Activated gamma-delta T cell (primary cell): ENCODE measurements around the gene LILRA6.
"Not testable (repeated sequence)": the region's sequence is repeated elsewhere in the genome, so short reads cannot be mapped to it uniquely, and the experiment has no call there.

Experiments
- DNase-seq: peaks from one replicate; lab custom pipeline; 2025; lab: John Stamatoyannopoulos, UW

Gene LILRA6

GRCh38 chr19:54207983-54208783 is 34.4 kb downstream of the LILRA6 start:
- DNase-seq = no peak

GRCh38 chr19:54207676-54207982 is 35.0 kb downstream of the LILRA6 start:
- no peak for DNase-seq

GRCh38 chr19:54207193-54207592 is 35.4 kb downstream of the LILRA6 start:
- not testable (repeated sequence) for DNase-seq

DNA sequence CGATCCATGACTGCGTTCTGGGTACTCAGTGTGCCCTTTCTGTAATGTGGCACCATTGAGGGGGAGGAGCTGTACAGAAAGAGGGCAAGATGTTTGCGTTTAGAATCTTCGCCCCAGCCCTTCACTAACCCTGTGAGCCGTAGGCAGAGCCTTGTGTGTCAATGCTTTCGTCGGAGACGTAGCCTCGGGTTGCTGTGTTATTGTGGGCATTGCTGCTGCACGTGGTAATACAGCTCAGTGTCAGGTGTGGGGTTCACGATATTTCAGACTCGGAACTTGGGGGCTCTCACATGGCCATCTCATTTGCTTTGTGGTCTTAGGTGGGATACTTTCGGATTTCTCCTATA is 35.8 kb downstream of the LILRA6 start:
- no peak for DNase-seq

DNA sequence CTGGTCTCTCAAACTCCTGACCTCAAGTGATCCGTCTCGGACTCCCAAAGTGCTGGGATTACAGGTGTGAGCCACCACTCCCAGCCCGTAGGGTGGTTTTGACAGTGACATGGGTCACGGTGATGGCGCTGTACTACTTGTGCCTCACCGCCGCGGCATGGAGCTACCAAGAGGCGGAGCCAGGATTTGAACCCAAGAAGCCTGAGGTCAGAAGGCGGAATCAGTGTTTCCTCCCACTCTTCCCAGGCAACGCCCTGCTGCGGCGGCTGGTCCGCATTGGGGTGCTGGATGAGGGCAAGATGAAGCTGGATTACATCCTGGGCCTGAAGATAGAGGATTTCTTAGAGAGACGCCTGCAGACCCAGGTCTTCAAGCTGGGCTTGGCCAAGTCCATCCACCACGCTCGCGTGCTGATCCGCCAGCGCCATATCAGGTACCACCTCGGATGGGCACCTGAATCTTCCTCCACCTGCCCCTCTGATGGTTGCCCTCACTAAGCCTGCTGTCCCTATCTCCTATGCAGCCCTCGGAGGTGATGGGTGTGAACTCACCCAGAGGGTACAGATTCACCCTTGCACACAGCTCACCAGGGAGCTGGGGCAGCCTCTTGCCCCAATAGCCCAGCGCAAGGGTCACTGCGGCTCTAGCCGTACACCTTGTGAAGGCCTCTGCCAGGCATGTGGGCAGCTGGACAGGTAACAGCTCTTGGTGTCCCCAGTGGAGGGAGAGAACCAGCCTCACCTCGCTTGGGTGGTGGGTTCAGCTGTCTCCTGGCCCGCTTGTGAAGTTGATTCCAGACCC is 36.4 kb downstream of the LILRA6 start:
- no peak for DNase-seq

- no peak for DNase-seq
These were observed 37.7 kb downstream of the LILRA6 start for GRCh38 chr19:54204767-54205468.

- DNase-seq = no peak
These were observed 39.4 kb downstream of the LILRA6 start for GRCh38 chr19:54203151-54203611.

GRCh38 chr19:54201980-54202379 is 40.6 kb downstream of the LILRA6 start:
- no peak for DNase-seq

DNA sequence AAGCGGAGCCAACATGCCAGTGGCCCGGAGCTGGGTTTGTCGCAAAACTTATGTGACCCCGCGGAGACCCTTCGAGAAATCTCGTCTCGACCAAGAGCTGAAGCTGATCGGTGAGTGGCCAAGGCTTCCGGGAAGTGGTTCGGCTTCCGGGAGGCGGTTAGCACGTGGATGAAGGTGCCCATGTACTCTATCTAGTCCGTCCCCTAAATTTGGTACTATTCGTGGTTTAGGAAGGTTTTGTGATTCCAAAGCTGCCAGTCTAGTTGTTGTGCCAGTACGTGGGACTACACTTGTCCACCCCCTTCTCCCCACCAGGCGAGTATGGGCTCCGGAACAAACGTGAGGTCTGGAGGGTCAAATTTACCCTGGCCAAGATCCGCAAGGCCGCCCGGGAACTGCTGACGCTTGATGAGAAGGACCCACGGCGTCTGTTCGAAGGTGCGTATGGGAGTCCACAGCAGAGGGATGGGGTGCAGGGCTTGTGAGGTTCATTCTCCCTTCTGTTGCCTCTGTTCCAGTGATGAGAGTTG is 41.4 kb downstream of the LILRA6 start:
- DNase-seq = no peak

GRCh38 chr19:54199401-54199800 is 43.2 kb downstream of the LILRA6 start:
- no peak for DNase-seq

DNA sequence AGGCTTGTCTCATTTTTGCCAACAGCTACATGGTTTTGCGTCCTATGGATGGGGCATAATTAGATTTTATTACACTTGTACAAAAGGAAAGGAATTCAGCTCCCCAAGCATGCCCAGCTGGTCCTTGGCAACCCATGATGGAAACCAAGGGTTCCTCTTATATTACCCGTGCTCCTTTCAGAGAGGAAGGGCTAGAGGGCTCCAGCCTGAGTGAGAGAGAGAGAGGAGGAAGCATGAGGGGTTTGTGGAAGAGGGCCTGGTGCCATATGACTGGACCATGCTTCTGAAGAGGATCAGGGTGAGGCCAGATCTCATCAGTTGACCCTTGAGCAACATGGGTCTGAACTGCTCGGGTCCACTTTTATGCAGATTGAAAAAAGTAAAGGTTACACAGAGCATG is 45.5 kb downstream of the LILRA6 start:
- DNase-seq = no peak

DNA sequence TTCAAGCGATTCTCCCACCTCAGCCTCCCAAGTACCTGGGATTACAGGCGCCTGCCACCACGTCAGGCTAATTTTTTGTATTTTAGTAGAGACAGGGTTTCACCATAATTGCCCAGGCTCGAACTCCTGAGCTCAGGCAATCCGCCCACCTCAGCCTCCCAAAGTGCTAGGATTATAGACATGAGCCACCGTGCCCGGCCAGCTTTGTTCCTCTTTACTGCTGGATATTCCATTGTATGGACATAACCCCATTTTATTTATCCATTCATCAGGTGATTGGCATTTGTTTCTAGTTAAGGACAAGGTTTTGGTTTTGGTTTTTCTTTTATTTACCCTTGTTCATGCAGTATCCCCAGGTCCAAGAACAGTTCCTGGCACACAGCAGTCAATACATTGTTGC is 46.1 kb downstream of the LILRA6 start:
- no peak for DNase-seq

DNA sequence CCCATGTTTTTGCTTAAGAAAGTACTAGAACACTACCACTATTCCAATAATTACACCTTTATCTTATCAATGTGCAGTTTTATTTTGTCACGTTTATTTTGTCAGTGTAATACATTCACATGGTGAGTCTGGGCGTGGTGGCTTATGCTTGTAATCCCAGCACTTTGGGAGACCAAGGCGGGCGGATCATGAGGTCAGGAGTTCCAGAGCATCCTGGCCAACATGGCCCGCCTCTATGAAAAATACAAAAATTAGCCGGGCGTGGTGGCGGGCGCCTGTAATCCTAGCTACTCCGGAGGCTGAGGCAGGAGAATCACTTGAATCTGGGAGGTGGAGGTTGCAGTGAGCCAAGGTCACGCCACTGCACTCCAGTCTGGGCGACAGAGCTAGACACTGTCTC is 48.1 kb downstream of the LILRA6 start:
- DNase-seq = not testable (repeated sequence)

DNA sequence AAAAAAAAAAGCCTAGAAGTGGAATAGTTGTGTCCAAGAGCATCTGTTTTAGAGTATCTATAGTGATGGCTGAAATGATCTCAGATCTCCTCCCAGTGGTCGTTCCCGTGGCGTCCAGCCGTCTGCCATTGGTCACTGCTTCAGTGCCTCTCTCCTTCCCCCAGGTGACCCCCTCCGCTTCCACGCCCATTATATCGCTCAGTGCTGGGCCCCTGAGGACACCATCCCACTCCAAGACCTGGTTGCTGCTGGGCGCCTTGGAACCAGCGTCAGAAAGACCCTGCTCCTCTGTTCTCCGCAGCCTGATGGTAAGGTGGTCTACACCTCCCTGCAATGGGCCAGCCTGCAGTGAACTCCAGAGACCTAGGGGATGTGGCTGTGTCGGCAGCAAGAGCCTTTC is 49.6 kb downstream of the LILRA6 start:
- no peak for DNase-seq

DNA sequence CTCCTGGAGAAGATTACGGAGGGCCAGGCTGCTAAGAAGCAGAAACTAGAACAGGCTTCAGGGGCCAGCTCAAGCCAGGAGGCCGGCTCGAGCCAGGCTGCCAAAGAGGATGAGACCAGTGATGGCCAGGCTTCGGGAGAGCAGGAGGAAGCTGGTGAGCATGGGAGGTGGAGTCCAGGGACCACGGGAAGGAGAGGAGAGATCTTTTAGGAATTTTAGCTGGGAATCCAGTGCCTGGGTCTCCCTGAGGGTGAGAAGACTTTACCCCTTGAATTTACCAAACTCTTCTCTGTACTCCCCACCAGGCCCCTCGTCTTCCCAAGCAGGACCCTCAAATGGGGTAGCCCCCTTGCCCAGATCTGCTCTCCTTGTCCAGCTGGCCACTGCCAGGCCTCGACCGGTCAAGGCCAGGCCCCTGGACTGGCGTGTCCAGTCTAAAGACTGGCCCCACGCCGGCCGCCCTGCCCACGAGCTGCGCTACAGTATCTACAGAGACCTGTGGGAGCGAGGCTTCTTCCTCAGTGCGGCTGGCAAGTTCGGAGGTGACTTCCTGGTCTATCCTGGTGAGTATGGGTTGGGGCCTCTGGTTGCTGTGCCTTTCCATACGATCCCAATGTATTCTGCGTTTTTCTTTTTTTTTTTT is 50.7 kb downstream of the LILRA6 start:
- DNase-seq = no peak

DNA sequence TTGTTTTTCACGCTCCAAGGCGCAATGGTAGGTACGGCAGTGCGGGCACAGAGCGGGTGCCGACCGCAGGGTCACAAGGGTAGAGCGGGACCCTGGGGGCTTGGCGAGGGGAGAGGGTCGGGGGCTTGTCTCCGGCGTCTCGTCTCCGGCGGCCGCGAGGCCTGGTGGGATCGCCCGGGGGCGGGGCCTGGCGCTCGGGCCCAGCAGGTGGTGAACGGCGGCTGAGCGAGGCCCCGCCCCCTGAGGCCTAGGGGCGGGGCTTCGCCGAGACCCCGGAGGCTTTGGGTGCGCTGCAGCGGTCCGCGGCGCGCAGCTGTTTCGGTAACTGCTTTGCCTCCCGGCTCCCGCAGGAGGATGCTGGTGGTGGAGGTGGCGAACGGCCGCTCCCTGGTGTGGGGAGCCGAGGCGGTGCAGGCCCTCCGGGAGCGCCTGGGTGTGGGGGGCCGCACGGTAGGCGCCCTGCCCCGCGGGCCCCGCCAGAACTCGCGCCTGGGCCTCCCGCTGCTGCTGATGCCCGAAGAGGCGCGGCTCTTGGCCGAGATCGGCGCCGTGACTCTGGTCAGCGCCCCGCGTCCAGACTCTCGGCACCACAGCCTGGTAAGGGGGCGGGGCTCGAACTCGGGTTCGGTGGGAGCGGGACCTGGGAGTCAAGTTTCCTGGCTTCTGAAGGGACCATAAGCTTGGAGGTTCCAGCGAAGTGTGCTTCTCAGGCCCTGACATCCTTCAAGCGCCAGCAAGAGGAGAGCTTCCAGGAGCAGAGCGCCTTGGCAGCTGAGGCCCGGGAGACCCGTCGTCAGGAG is 51.4 kb downstream of the LILRA6 start, which contains the start of gene TSEN34:
TSS of gene TSEN34 (plus strand) at position 298 of the 800 bp plus-strand sequence. CDS start at position 355, 57 bp downstream.
- peak; percentile 87 for DNase-seq

- peak; percentile 99 for DNase-seq
These were observed 52.0 kb downstream of the LILRA6 start for GRCh38 chr19:54190503-54191010.

DNA sequence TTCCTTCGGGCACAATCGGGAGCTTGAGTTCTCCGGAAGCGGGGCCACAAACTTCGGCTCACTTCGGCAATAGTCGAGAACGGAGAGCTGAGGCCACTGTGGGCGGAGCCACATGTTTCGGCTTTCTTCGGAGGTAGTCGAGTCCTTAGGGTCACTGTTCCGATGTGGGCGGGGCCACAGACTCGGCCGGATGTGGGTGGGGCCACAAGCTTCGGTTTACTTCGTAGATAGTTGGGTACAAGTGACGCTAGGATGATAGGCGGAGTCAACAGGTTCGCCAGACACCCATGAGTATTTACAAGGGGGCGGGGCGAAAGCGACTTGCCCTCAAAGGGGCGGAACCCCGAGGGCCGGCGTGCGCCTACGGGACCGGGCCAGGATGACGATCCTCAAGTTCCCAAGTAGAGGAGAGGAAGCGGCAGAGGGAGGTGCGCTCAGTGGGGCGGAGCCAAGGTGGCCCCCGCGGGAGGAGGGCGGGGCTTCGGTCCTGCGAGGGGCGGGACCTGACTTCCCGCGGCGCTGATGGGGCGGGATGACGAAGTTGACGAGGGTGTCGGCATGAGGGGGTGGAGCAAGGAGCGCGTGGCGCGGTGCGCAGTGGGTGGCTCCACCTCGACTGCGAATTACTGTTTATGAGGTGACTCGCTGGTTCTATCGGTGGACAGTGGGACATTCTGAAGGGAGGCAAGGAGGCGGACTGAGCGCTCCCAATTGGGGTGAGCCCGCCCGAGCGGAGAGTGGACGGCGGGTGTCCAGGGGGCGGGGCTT is 52.7 kb downstream of the LILRA6 start:
- DNase-seq = peak; percentile 99

DNA sequence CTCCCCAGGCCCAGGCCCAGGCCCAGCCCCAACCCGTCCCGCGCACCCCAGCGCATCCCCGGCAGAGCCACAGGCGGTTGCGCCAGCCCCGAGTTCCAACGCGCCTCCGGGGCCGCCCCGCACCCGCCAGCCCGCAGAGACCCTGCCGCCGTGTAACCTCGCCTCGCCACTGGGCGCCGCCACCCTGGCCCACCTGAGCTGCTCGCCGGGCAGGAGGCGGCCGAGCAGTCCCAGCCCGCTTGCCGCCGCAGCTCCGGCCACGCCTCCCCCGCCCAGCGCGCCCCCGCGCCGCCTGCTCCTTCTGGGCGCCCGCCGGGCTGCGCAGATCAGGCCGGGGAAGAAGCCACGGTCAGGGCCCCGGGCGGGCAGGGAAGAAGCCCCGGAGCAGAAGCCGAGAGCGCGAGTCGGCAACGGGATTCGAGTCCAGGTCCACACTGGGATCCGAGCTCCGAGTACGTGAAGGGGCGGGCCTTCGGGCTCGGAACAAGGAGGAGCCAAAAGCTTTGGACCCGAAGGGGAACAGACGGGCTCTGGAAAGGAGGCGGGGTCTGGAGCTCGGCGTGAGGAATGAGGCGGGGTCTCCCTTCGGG is 53.4 kb downstream of the LILRA6 start, which contains the start of gene MBOAT7:
TSS of gene MBOAT7 (minus strand) at position 436 of the 590 bp plus-strand sequence. CDS start 1,072 bp downstream, outside the sequence.
- DNase-seq = peak; percentile 73
